HG03571 (cell line): ENCODE measurements around the gene GDPD4.

Source experiments
- ATAC-seq: cut with Tn5 transposase; IDR thresholded peaks from one replicate; pipeline ENCODE4 v1.9.1; 2021; ENCODE audit not compliant: unreplicated experiment

The GDPD4 gene

GRCh38 chr11:77206264-77207018 lies 95.0 kb downstream of the GDPD4 start:
- no peak for ATAC-seq

GRCh38 chr11:77205467-77206263 lies 95.8 kb downstream of the GDPD4 start:
- no peak for ATAC-seq

- ATAC-seq: no peak
Observed at GRCh38 chr11:77204754-77205466, 96.6 kb downstream of the GDPD4 start.

GRCh38 chr11:77203901-77204753 lies 97.4 kb downstream of the GDPD4 start:
- no peak for ATAC-seq

GRCh38 chr11:77202941-77203900 lies 98.3 kb downstream of the GDPD4 start:
- ATAC-seq: no peak

GRCh38 chr11:77201991-77202841 lies 99.3 kb downstream of the GDPD4 start:
- ATAC-seq: no peak

- no peak for ATAC-seq
Observed at GRCh38 chr11:77201370-77201769, 100.1 kb downstream of the GDPD4 start.

- ATAC-seq: no peak
Observed at GRCh38 chr11:77200351-77201268, 100.9 kb downstream of the GDPD4 start.

GRCh38 chr11:77199137-77199745 lies 102.2 kb downstream of the GDPD4 start:
- no peak for ATAC-seq

GRCh38 chr11:77198440-77198849 lies 103.0 kb downstream of the GDPD4 start:
- ATAC-seq: no peak

GRCh38 chr11:77197626-77198320 lies 103.7 kb downstream of the GDPD4 start:
- no peak for ATAC-seq

- no peak for ATAC-seq
Observed at GRCh38 chr11:77196961-77197360, 104.5 kb downstream of the GDPD4 start.

- no peak for ATAC-seq
Observed at GRCh38 chr11:77195071-77195755, 106.3 kb downstream of the GDPD4 start.

GRCh38 chr11:77193911-77194830 lies 107.3 kb downstream of the GDPD4 start:
- no peak for ATAC-seq

GRCh38 chr11:77193167-77193566 lies 108.3 kb downstream of the GDPD4 start:
- no peak for ATAC-seq
